Measurements from ENCODE around the gene PPFIA2.
"Not testable (repeated sequence)": the region's sequence is repeated elsewhere in the genome, so short reads cannot be mapped to it uniquely, and the experiment has no call there.

PPFIA2 gene

GRCh38 chr12:81679614-81680013, 79.5 kb downstream of the PPFIA2 start:
- intact Hi-C loops (cut with DNase I): no loop called here
- DNase-seq: no peak

GRCh38 chr12:81670759-81671158, 88.4 kb downstream of the PPFIA2 start:
- intact Hi-C loops (cut with DNase I): no loop called here
- DNase-seq: no peak

GRCh38 chr12:81668475-81668874, 90.7 kb downstream of the PPFIA2 start:
- no peak for DNase-seq
- intact Hi-C loops (cut with DNase I): no loop called here

GRCh38 chr12:81659310-81659709, 99.8 kb downstream of the PPFIA2 start:
- peak in 2 of 10 donors; percentile 32 to 43 for DNase-seq
- intact Hi-C loops (cut with DNase I): not testable (repeated sequence)

GRCh38 chr12:81644503-81644902, 114.6 kb downstream of the PPFIA2 start:
- DNase-seq: no peak
- intact Hi-C loops (cut with DNase I): loop anchor here (1.0 to 10.0 kb wide), 3 partner anchors 110 to 683 kb away; partner anchors contain the start of gene PPFIA2

- DNase-seq: no peak
- intact Hi-C loops (cut with DNase I): no loop called here
These were observed 120.0 kb downstream of the PPFIA2 start for GRCh38 chr12:81639196-81639595.

- no peak for DNase-seq
- intact Hi-C loops (cut with DNase I): no loop called here
These were observed 126.0 kb downstream of the PPFIA2 start for GRCh38 chr12:81633127-81633526.

GRCh38 chr12:81627336-81628189, 131.6 kb downstream of the PPFIA2 start:
- intact Hi-C loops (cut with DNase I): loop anchor here (1.0 to 2.0 kb wide), 2 partner anchors 177 to 297 kb away; no protein-coding TSS in a partner anchor

GRCh38 chr12:81626406-81626805, 132.7 kb downstream of the PPFIA2 start:
- intact Hi-C loops (cut with DNase I): loop anchor here (2.0 kb wide), 1 partner anchor 176 kb away; no protein-coding TSS in a partner anchor

More at GRCh38 chr12:81627336-81628189, 131.6 kb downstream of the PPFIA2 start:
- no peak for DNase-seq

GRCh38 chr12:81617915-81618314, 141.2 kb downstream of the PPFIA2 start:
- no peak for DNase-seq
- intact Hi-C loops (cut with DNase I): no loop called here

More at GRCh38 chr12:81626406-81626805, 132.7 kb downstream of the PPFIA2 start:
- no peak for DNase-seq

- DNase-seq: no peak
- intact Hi-C loops (cut with DNase I): no loop called here
These were observed 144.0 kb downstream of the PPFIA2 start for GRCh38 chr12:81615026-81615588.

- intact Hi-C loops (cut with DNase I): no loop called here
- DNase-seq: peak in 2 of 10 donors; percentile 48 to 69
These were observed 147.9 kb downstream of the PPFIA2 start for GRCh38 chr12:81610955-81611889.

- intact Hi-C loops (cut with DNase I): no loop called here
- peak in 4 of 10 donors; percentile 14 to 67 (median 38) for DNase-seq
These were observed 161.1 kb downstream of the PPFIA2 start for GRCh38 chr12:81597928-81598604.

GRCh38 chr12:81596558-81596957, 162.6 kb downstream of the PPFIA2 start:
- no peak for DNase-seq
- intact Hi-C loops (cut with DNase I): no loop called here

GRCh38 chr12:81591256-81591655, 167.9 kb downstream of the PPFIA2 start:
- intact Hi-C loops (cut with DNase I): no loop called here
- DNase-seq: peak in 1 of 10 donors; percentile 58

- intact Hi-C loops (cut with DNase I); DNase-seq: not testable (repeated sequence)
These were observed 168.4 kb downstream of the PPFIA2 start for GRCh38 chr12:81590703-81591102.

- intact Hi-C loops (cut with DNase I): no loop called here
- no peak for DNase-seq
These were observed 170.7 kb downstream of the PPFIA2 start for GRCh38 chr12:81588235-81589008.

GRCh38 chr12:81585787-81586186, 173.4 kb downstream of the PPFIA2 start:
- no peak for DNase-seq
- intact Hi-C loops (cut with DNase I): no loop called here

- intact Hi-C loops (cut with DNase I): no loop called here
- no peak for DNase-seq
These were observed 185.9 kb downstream of the PPFIA2 start for GRCh38 chr12:81573228-81573627.

All from posterior cingulate gyrus (tissue), 11 donors.